RPMI8226 (cell line): ENCODE results near the gene TF.
A peak's percentile ranks its signal among the peaks of the same experiment; 100 is the strongest.
"Not testable (repeated sequence)": the region's sequence is repeated elsewhere in the genome, so short reads cannot be mapped to it uniquely, and the experiment has no call there.

Experiments
- DNase-seq: peaks from one replicate; pipeline ENCODE4 v3.0.0-alpha.2; 2015

TF gene

GRCh38 chr3:133769536-133769935 lies 23.3 kb downstream of the TF start:
- no peak for DNase-seq

GRCh38 chr3:133773732-133774131 lies 27.5 kb downstream of the TF start:
- no peak for DNase-seq

DNA sequence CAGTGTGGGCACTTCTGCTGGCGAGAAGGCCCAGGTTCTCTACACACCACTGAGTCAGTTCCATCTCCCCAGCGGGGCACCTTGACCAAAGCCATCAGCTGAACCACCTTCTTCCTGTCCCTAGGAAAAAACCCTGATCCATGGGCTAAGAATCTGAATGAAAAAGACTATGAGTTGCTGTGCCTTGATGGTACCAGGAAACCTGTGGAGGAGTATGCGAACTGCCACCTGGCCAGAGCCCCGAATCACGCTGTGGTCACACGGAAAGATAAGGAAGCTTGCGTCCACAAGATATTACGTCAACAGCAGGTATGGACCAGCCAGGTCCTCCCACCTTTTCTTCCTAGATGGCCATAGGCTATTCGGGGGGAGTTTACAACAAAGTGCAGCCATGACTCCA lies 29.1 kb downstream of the TF start:
- DNase-seq = no peak

DNA sequence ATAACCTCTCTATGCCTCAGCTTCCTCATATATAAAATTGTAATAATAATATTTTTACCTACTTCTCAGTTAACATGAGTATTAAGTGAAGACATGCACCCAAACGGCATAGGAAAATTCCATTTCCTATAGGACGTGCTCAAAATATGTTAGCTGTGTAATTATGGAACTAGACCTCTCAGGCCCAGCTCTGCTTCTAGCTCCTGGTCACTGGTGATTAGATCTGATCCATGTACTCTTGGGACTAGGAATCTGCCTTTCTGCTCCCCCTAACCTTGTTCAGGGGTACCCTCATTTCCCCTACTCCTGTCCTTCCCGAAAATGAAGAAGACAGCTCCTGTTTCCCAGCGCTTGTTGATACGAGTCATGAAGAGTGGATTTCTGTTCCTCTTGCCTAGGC lies 29.6 kb downstream of the TF start:
- DNase-seq = no peak

DNA sequence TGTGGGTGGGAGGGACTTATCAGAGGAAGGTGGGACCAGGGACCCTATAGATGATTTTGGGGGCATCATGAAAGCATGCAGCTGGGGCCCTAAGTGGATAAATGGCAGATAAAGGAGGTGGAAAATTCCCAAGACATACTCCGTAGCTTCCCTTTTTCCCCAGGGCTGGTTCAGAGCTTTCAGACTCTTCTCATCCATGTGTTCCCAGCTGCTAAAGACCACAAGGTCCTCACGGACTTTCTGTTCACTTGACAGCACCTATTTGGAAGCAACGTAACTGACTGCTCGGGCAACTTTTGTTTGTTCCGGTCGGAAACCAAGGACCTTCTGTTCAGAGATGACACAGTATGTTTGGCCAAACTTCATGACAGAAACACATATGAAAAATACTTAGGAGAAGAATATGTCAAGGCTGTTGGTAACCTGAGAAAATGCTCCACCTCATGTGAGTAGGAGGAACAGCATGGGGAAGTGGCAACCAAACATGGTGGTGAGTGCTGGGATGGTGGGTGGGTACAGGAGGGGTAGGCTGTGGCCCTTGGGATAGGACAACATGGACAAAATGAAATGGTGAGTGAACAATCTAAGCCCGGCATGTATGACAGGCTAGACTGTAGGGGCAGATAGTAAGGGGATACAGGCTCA lies 30.7 kb downstream of the TF start:
- no peak for DNase-seq

DNA sequence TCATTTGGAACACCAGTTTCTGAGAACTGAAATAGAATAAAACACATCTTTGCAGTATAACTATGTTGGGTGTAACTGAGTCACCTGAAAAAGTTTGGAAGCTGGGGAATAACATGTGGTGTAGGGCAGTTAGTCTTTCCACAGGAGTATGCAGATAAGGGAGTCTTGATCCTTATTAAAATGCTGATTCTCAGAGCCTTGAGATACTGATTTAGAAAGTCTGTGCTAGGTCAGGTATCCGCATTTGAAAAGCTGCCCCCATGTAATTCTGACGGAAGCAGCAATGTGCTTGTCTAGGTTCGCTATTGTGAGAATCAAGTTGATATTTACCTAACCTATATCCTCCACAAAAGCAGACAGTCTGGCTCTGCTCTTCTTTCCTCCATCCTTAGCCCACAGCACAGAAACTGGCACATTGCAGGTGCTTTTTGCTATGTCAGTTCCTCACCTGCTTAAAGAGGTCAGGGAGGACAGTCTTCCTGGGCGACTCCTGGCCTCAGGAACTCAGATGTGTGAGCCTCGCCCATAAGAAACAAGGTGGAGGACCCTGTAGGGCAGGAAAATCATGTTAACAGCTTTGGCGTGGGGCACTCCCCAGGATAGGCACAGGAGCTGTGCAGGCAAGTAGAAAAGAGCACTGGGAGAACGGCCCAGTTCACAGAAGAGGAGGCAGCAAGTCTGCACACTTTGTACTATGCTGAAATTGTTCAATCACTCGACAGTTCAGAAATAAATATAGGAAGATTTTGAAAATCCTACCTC lies 31.8 kb downstream of the TF start:
- no peak for DNase-seq

- DNase-seq = no peak
Observed at GRCh38 chr3:133779626-133780203, 33.5 kb downstream of the TF start.

DNA sequence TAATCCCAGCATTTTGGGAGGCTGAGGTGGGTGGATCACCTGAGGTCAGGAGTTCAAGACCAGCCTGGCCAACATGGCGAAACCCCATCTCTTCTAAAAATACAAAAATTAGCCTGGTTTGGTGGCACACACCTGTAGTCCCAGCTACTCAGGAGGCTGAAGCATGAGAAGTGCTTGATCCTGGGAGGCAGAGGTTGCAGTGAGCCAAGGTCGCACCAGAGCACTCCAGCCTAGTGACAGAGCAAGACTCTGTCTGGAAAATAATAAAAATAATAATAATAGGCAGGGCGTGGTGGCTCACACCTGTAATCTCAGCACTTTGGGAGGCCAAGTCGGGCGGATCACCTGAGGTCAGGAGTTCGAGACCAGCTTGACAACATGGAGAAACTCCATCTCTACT lies 34.6 kb downstream of the TF start:
- DNase-seq = not testable (repeated sequence)

DNA sequence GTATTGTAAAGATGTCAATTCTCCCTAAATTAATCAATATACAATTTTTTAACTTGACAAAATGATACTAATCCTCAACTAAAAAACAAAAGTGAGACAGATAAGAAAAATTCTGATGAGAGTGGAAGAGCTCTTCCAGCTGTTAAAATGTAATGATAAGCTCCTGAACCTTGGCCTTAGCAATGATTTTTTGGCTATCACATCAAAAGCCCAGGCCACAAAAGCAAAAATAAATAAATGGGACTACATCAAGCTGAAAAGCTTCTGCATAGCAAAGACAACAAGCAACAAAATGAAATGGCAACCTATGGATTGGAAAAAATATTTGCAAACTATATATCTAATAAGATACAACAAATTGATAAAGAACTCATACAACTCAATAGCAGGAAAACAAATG lies 35.4 kb downstream of the TF start:
- no peak for DNase-seq

GRCh38 chr3:133782454-133782853 lies 36.3 kb downstream of the TF start:
- DNase-seq = no peak

DNA sequence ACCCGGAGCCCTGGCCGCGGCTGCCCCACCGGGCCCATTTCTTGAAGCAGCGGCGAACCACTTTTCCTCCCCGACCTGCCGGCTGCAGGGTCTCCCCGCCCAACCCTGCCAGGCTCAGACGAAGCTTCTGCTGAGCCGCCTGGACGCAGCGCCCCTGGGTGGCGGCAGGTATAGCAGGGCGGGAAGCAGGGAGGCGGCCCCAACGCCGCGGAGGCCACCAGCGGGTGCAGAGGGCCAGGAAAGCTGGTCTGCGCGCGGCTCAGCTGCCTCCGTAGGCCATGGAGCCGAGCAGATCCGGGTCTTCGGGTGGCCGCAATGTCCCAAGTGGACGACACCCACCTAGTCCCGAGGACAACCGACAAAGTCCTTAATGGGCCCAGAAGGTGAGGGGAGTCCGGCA lies 37.6 kb downstream of the TF start:
- no peak for DNase-seq

DNA sequence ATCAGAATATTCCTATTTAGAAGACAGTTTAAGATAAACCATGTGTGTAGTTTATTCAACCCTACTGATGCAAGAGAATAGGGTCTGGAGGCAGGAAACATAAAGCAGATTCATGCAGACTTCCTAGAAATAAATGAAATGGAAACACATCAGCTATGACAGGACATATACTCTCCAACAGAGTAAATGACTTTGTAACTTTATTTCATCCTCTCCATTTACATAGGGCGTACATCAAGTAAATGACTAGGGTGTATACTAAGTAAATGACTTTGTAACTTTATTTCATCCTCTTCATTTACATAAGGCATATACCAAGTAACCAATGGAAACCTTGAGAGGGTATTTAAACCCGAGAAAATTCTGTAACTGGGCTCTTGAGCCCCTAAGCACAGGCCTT lies 41.8 kb downstream of the TF start:
- DNase-seq = no peak

DNA sequence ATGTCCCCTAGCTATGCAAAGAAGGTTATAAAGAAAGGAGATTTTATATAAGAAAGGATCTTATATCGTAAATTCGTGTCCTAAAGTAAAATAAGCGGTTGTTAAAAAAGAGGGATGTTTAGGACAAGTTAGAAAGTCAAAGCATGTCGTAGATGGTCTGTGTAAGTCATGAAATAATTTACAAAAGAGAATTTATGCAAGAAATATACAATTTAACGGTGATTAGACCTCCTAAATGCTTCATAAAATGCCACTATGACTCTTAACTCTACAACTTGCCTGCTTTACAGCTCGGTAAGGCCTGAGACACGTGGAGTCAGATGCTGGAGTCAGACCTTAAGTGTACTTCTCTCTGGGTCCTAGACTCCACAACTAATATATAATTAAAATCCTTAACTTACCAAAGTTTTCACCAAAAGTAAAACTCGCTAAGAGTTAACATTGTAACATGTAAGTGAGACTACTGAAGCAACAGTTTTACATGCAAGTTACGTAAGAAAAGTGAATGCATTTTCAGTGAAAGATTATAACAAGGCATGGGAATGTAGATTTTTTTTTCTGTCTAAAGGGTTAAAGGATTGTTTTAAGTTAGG lies 46.1 kb downstream of the TF start:
- peak; percentile 27 for DNase-seq

GRCh38 chr3:133797396-133798105 lies 51.4 kb downstream of the TF start:
- no peak for DNase-seq

- no peak for DNase-seq
Observed at GRCh38 chr3:133799794-133800585, 53.8 kb downstream of the TF start.

- no peak for DNase-seq
Observed at GRCh38 chr3:133803469-133803868, 57.3 kb downstream of the TF start.

DNA sequence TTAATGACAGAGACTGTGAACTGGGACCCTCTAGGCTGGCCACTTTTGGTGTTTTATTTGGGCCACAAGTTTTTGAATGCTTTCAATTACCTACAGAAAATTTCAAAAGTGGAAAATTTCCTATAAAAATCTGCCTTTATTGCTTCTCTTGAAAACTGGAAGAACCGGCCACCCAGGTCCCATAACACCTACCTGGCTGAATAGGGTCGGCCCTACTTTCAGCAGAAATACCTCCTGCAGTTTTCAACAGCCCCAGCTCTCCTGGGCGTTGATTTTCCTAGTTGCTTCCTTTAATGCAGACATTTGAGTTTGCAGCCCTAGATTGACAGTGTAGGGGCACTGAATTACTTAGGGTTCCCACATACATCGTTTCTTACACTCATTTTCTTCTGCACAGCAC lies 58.7 kb downstream of the TF start:
- no peak for DNase-seq

GRCh38 chr3:133805384-133805701 lies 59.1 kb downstream of the TF start:
- no peak for DNase-seq

- peak; percentile 97 for DNase-seq
Observed at GRCh38 chr3:133805702-133806475, 59.7 kb downstream of the TF start, which contains the start of gene SRPRB. SRPRB (plus strand) TSS chr3:133805815; CDS start chr3:133805849, 34 bp downstream.

GRCh38 chr3:133812872-133813271 lies 66.7 kb downstream of the TF start:
- no peak for DNase-seq

- no peak for DNase-seq
Observed at GRCh38 chr3:133815386-133815785, 69.2 kb downstream of the TF start.

- DNase-seq = no peak
Observed at GRCh38 chr3:133820129-133820528, 73.9 kb downstream of the TF start.
